HepG2 (cell line): ENCODE results near the gene PCBP1. TPM values are rescaled to one million over a fixed set of nuclear protein-coding genes. Genes with fewer than 3 reads are reported as not detected.
A peak's percentile ranks its signal among the peaks of the same experiment; 100 is the strongest.

ENCODE experiments used
- ARID5B ChIP-seq: IDR thresholded peaks from 2 replicates; pipeline ENCODE4 v1.4.0; 2020; ENCODE audit warnings: mild to moderate bottlenecking, missing genetic modification reagents
- GABPB1 ChIP-seq: IDR thresholded peaks from 2 replicates; pipeline ENCODE4 v1.6.1; 2016; ENCODE audit warnings: mild to moderate bottlenecking, missing genetic modification reagents, moderate library complexity, missing compliant biosample characterization
- ISX ChIP-seq: sonication (generic); formaldehyde crosslinking; conservative IDR thresholded peaks from 2 replicates; pipeline ENCODE4 v1.5.0; 2020; ENCODE audit warnings: missing genetic modification reagents
- JDP2 ChIP-seq: sonication (generic); formaldehyde crosslinking; IDR thresholded peaks from 2 replicates; pipeline ENCODE4 v1.8.1; 2022; ENCODE audit warnings: missing genetic modification reagents, borderline replicate concordance
- MED13 ChIP-seq: sonication (generic); formaldehyde crosslinking; IDR thresholded peaks from 2 replicates; pipeline ENCODE4 v1.5.0; 2020; ENCODE audit warnings: missing genetic modification reagents
- PRDM10 ChIP-seq: sonication (generic); formaldehyde crosslinking; IDR thresholded peaks from 2 replicates; pipeline ENCODE4 v1.4.0; 2020; ENCODE audit warnings: low read depth, missing genetic modification reagents
- RNF2 ChIP-seq: fragments of 450-650 bp; conservative IDR thresholded peaks from 2 replicates; pipeline ENCODE4 v1.6.1; 2016; ENCODE audit warnings: low read depth
- ZBTB4 ChIP-seq: sonication (generic); formaldehyde crosslinking; IDR thresholded peaks from 2 replicates; pipeline ENCODE4 v1.4.0; 2020; ENCODE audit warnings: missing genetic modification reagents, mild to moderate bottlenecking, borderline replicate concordance
- ZMAT3 ChIP-seq: sonication (generic); formaldehyde crosslinking; conservative IDR thresholded peaks from 2 replicates; pipeline ENCODE4 v1.7.0; 2021; ENCODE audit warnings: missing genetic modification reagents
- ZNF160 ChIP-seq: sonication (generic); formaldehyde crosslinking; IDR thresholded peaks from 2 replicates; pipeline ENCODE4 v1.8.0; 2022; ENCODE audit warnings: mild to moderate bottlenecking, inconsistent platforms, missing genetic modification reagents
- ZNF251 ChIP-seq: sonication (generic); formaldehyde crosslinking; IDR thresholded peaks from 2 replicates; pipeline ENCODE4 v1.9.0; 2021; ENCODE audit warnings: mild to moderate bottlenecking, missing genetic modification reagents
- ZNF713 ChIP-seq: sonication (generic); formaldehyde crosslinking; IDR thresholded peaks from 2 replicates; pipeline ENCODE4 v1.4.0; 2020; ENCODE audit warnings: mild to moderate bottlenecking, missing genetic modification reagents
- polyA plus RNA-seq, 8 experiments: library from polyadenylated mRNA; depleted of rRNA in 3 of 8; stranded (reverse) in 7 of 8; unstranded in 1 of 8; fragments of >200 nt; fragmentation: Illumina TruSeq in 4 of 8; extraction: Trizol in 4 of 8; gene quantifications; 2 replicates each; pipeline versions ENCODE4 v1.2.1 to v1.2.3, GENCODE V29; 2011 to 2016; ENCODE audit warnings: low read depth in 4 of 8, missing spikeins in 1 of 8, mixed read lengths in 1 of 8; ENCODE audit not compliant: insufficient read depth in 1 of 8
- total RNA-seq, 5 experiments: library from RNA; depleted of rRNA; stranded (reverse); fragments of >200 nt; fragmentation: Illumina TruSeq; extraction: Trizol; gene quantifications; 2 replicates each; pipeline ENCODE4 v1.2.3, GENCODE V29; 2016; ENCODE audit warnings: low read depth in 1 of 5
- TF ChIP-seq, protein P1 (sequence below): sonication (generic); formaldehyde crosslinking; IDR thresholded peaks from 2 replicates; pipeline ENCODE4 v1.4.0; 2020; ENCODE audit warnings: missing genetic modification reagents, borderline replicate concordance
- TF ChIP-seq, protein P2 (sequence below): sonication (generic); formaldehyde crosslinking; IDR thresholded peaks from 2 replicates; pipeline ENCODE4 v1.8.1; 2023; ENCODE audit warnings: mild to moderate bottlenecking, inconsistent platforms, moderate library complexity, missing genetic modification reagents, borderline replicate concordance

PCBP1 gene
- total and polyA plus RNA-seq, 2 of the 13 experiments (the other 11 are each of a cell fraction or from before 2014, with no cell fraction given): 32.0 to 137 TPM

- no peak for TF ChIP-seq JDP2
- no peak for TF ChIP-seq PRDM10
- TF ChIP-seq ZBTB4 (CRISPR knock-in tag): no peak
- TF ChIP-seq ZNF713: no peak
- TF ChIP-seq, protein P1, sequence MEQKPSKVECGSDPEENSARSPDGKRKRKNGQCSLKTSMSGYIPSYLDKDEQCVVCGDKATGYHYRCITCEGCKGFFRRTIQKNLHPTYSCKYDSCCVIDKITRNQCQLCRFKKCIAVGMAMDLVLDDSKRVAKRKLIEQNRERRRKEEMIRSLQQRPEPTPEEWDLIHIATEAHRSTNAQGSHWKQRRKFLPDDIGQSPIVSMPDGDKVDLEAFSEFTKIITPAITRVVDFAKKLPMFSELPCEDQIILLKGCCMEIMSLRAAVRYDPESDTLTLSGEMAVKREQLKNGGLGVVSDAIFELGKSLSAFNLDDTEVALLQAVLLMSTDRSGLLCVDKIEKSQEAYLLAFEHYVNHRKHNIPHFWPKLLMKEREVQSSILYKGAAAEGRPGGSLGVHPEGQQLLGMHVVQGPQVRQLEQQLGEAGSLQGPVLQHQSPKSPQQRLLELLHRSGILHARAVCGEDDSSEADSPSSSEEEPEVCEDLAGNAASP: 0 out of 2 replicates have a peak, but pooled peaks have one; percentile 28
- no peak; the same call in 1 of the 2 replicates for TF ChIP-seq MED13 (CRISPR knock-in tag)
- peak; percentile 67; the same call in 1 of the 2 replicates for TF ChIP-seq ZMAT3 (CRISPR knock-in tag)
- TF ChIP-seq, protein P2, sequence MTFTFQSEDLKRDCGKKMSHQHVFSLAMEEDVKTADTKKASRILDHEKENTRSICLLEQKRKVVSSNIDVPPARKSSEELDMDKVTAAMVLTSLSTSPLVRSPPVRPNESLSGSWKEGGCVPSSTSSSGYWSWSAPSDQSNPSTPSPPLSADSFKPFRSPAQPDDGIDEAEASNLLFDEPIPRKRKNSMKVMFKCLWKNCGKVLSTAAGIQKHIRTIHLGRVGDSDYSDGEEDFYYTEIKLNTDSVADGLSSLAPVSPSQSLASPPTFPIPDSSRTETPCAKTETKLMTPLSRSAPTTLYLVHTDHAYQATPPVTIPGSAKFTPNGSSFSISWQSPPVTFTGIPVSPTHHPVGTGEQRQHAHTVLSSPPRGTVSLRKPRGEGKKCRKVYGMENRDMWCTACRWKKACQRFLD (CRISPR knock-in tag): 0 out of 2 replicates have a peak, but pooled peaks have one; percentile 89
- no peak for TF ChIP-seq ZNF160 (CRISPR knock-in tag)
- no peak; the same call in 1 of the 2 replicates for TF ChIP-seq ISX (CRISPR knock-in tag)
- TF ChIP-seq GABPB1 (CRISPR knock-in tag): peak; percentile 88
- no peak; the same call in 1 of the 2 replicates for TF ChIP-seq ARID5B (CRISPR knock-in tag)
- 0 out of 2 replicates have a peak, but pooled peaks have one; percentile 66 for TF ChIP-seq RNF2
- no peak for TF ChIP-seq ZNF251 (CRISPR knock-in tag)
These were observed at the start of gene PCBP1 (continued) for GRCh38 chr2:70086838-70087701.
